AML-193 (cell line): ENCODE data around the gene CDKN2A.

Experiments used
- DNase-seq, 2 experiments: peaks; one replicate each; lab custom pipeline; 2025; lab: John Stamatoyannopoulos, UW

The CDKN2A gene

DNA sequence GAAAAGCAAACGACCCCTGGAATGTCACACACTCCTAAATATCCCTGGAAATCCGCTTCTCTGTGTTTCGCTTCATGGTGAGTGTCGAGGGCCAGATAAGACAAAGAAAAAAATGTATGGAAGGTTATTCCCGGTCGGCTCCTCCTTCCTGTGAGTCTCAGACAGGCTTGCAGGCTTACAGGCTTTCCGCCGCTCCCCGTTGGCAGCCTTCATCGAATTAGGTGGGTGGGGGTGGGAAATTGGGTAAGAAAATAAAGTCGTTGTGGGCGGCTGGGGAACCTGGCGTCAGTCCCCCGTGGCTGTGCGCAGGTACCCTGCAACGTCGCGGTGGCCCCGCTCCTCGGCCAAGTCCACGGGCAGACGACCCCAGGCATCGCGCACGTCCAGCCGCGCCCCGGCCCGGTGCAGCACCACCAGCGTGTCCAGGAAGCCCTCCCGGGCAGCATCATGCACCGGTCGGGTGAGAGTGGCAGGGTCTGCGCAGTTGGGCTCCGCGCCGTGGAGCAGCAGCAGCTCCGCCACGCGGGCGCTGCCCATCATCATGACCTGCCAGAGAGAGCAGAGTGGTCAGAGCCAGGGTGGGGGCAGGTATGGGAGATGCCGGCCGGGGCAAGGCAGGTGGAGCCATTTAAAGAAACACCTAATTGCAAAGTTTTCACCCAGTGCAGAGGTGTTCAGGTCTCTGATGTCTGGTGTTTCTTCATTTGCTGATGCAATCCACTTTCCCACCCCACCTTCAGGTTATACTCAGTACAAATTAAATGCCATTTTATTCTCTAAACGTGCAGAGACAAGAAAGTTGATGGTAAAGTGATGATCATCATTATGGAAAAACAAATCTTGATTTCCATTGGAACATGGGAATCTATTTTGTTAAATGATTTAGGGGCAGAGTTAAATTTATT, 11.8 kb upstream of the CDKN2A start:
- no peak for DNase-seq

DNA sequence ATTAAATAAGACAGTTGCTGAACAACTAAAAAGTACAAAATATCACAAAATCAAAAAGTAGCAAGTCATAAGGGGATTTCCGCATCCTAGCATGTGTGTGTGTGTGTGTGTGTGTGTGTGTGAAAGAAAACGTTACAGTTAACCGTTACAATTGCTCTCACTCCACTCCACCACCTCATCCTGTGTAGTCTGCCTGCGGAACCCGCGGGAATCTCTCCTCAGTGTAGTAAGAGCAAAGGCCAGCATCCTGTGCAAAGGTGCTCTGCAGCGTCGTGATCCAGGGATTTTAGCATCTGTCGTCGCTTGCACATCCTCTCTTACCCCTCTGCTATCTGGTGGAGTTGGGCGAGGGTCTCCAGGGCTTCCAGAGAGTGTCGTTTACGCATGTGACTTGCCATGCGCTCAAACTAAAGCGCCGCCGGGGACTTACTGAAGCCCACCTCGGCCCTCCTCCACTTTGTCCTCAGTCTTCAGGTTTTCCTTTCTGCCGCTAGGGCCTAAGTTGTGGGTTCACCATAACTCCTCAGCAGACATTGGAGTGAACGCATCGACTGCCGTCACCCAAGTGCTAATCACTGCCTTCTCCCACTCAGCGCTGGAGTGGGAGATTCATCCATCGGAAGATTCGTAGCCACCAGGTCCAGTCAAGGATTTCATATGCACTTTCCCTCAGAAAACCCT, 11.0 kb upstream of the CDKN2A start:
- DNase-seq, result no peak

DNA sequence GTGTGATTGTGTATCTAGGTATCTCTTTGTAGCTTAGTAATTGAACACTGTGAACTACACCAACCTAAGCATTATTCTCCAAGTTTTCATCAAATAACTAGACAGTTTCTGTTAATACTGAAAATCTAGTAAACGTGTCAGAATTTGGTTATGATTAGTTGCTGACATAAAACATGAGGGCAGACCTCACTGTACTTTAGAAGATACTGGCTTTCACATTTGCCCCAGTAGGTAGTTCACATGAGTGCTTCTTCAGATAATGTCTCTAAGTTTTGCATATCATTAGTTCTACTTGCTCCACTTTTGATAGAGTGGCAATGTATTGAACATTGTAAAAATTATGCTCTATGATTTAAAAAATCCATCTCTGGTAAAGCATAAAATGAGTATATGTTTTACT, 7.8 kb upstream of the CDKN2A start:
- no peak for DNase-seq

DNA sequence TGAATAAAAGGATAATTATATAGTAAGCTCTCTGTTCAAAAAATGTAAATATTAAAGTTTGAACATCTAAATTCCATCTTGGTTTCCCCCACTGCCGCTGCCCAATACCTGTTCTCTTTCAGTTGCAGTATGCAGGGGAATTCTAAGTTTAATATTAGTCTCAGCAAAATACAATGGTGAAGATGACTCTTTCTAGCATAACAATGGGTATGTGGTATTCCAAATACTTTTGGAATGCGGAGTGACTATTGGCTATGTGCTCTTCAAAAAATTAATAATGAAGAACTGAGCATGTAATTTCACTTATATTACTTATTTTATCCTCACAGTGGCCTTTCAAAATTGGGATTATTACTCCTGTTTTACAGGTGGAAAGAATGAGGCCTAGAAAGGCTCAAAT, 3.8 kb upstream of the CDKN2A start:
- no peak for DNase-seq

DNA sequence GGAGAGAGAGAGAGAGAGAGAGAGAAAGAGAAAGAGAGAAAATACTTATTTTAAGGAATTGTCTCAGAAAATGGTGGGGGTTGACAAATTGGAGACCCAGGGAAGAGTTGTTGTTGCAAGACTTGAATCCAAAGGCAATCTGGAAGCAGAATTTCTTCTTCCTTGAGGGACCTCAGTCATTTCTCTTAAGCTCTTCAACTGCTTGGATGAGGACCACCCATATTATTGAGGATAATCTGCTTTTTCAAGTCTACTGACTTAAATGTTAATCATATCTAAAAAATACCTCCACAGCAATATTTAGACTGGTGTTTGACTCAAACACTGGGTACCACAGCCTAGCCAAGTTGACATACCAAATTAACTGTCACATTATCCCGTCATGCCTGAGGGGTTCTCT, 3.3 kb upstream of the CDKN2A start:
- no peak for DNase-seq

DNA sequence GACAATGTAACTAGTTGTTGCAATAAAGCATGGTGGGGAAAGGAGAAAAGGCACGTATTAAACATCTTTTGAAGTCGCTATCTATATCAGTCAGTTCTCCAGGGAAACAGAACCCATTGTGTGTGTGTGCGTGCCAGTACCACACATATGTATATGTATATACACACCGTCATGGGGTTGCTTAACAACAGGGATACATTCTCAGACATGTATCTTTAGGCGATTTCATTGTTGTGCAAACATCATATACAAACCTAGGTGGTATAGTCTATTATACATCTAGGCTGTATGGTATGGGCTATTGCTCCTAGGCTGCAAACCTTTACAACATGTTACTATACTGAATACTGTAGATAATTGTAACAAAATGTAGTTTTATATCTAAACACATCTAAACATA, 2.7 kb upstream of the CDKN2A start:
- DNase-seq, result no peak

DNA sequence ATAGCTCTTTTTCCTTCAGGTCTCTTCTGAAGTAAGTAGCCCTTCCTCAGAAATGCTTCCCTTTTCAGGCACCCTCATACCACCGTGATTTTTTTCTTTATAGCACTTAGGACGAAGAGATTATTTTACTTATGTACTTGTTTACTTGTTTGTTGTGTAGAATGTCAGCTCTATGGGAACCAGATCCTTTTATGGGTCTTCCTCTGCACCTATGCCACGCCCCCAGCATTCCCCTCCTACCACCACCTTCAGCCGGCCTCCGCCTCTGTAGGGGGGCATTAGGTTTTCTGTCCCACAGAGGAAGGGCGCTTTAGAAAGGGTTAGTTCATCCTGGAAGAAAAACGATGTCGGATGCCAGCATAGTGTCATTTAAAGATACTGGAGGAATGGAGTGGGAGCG, 2.2 kb upstream of the CDKN2A start:
- no peak for DNase-seq

DNA sequence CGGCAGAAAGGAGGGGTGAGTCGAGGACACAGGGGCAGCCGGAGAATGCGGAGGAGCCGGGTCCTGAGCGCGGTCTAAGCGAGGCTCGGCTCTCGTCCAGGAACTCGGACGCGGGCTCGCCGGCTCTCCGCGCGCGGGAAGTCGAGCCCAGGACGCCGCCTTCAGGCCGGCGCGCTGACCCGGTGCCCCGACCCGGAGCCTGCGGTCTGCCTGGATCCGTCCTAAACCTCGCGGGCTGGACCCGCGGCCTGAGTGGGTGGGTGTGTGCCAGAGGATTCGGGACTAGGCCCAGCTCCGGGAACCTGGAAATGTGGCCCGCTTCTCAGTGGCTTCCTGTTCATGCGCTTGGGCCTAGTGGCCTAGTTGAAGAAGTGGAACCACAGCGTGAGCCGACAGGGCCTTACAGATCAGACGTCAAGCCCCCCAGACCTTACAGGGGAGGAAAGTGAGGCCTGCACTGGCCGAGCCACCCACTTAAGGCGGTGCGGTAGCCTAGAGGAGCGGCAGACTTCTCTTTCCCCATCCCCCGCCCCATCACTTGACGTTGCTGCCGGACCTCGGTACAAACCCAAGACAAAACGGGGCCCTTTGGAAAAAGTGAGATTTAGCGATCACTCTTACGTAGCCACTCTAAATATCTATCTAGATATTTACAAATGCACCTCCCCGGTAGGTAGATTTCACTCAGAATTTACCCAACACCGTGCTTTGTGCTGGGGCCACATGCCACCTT, 1.6 kb upstream of the CDKN2A start:
- DNase-seq, result no peak

DNA sequence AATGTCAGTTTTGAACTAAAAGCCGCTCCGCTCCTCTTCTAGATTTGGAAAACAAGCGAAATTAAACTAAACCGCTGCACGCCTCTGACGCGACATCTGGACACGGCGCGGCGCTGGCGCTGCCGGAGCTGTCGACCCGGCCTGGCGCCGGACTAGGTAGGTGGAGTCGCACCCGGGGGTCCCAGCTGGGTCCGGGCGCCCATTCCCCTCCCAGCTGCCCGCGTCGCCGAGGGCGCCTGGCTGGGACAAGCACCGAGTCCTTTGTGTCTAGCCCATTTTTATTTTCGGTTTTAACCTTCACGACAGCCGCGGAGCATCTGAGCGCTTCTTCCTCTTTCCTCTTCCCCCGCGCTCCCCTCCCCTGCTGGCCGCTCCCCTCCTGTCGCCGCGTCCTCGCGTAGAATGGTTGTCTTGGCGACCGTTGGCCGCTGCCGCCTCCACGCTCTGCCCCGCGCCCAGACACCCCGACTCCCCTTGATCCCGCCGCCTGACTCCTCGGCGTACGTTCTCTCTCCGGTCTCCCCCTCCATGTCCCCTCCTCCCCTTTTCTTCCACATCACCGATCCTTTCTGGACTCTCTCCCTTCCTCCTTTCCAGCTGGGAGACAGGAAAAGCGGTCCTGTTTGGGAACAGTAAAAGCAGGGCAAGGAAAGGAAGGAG, 944 bp upstream of the CDKN2A start:
- peak; percentile 85 for DNase-seq

DNA sequence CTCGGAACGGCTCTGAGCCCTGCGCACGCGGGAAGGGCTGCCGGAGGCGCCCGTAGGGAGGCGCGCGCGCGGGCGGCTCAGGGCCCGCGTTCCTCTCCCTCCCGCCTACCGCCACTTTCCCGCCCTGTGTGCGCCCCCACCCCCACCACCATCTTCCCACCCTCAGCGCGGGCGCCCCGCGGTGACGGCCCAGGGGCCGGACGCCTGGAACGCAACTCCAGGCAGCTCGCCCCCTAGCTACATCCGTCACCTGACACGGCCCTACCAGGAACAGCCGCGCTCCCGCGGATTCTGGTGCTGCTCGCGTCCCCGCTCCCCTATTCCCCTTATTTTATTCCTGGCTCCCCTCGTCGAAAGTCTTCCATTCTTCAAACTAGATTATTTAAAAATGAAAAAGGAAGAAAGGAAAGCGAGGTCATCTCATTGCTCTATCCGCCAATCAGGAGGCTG, 389 bp upstream of the CDKN2A start, which contains the start of gene CDKN2B-AS1:
TSS of gene CDKN2B-AS1 (plus strand) at position 236 of the 450 bp plus-strand sequence.
- DNase-seq, result peak; percentile 72 to 76

DNA sequence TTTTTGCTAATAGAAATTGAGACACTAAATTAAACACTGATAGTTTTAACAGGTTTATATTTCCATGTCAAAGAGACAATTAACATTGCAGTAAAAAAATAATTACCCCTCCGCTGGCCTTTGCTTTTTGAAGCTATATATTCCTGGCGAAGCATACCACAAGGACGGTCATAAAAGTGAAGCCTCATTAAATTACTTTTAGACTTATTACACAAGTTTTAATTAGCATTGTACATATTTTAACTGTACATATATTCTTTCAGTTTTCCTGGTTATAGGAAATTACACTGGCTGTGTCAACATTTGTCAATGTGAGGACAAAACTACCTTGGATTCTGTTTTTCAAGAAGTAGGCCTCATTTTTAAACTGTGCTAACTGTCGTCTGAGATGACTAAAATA, 1.2 kb downstream of the CDKN2A start:
- no peak for DNase-seq

DNA sequence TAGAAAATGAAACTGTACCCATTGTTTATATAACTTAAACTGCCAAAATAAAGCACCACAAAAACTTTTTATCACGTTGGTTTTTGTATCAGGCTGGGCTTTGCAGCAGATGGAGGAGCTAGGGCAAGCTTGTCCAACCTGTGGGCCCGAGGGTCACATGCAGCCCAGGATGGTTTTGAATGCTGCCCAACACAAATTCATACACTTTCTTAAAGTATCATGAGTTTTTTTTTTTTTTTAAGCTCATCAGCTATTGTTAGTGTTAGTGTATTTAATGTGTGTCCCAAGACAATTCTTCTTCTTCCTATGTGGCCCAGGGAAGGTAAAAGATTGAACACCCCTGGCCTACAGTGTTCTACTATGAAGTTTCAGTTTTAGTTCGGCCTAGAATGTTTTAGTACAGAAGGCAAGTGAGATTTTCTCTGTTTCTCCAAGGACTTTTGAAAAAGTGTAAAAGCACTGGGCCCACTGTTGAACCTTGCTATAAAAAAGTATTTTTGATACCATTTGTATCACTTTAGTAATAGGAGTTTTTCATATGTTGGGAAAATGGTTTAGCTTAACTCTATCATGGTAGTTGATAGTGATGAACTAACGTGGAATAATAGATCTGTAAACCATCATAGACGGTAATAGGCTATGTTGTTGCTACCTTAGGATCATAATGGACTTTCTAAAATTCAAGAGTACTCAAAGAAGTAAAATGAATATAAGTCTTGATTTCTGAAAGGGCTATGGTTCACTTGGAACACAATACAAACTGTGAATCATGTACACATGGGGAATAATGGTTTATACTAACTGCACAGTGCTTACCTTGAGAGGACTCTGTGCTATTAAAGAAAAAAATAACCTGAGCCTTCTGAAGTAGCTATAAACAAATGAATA, 2.9 kb downstream of the CDKN2A start:
- peak in 1 of 2 experiments; percentile 21 for DNase-seq

DNA sequence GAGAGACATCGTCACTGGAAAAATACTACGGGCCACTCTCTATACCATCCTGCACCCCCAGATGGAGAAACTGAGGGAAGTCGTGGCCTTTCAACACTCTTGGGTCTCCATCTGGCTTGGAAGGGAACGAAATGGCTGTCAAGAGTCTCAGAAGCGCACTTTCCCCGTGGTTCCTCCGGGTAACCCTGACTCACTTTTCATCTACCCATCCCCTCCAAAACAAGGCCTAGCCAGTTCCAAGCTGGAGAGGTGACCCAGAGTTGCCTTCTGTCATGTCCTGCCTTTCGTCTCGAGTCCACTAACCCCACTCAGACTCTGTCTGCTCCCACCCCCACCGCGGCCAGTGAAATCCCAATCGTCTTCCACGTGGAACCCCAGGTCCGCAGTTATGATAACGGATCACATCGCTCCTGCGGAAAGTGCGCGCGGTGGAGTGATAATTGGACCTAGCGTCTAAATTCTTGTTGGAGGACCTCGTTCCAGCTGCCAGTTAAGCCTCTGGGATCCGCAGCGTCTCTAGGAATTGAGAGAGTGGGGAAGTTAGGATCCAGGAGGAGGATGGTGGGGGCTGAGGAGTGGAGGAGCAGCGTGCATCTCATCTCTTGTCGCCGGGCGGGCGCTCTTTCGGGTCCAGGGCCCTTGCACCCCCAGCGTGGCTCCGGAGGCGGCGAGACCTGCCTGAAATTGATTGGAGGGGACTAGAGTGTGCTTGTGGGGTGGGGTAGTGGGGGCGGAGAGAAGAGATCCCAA, 4.6 kb downstream of the CDKN2A start:
- no peak for DNase-seq

DNA sequence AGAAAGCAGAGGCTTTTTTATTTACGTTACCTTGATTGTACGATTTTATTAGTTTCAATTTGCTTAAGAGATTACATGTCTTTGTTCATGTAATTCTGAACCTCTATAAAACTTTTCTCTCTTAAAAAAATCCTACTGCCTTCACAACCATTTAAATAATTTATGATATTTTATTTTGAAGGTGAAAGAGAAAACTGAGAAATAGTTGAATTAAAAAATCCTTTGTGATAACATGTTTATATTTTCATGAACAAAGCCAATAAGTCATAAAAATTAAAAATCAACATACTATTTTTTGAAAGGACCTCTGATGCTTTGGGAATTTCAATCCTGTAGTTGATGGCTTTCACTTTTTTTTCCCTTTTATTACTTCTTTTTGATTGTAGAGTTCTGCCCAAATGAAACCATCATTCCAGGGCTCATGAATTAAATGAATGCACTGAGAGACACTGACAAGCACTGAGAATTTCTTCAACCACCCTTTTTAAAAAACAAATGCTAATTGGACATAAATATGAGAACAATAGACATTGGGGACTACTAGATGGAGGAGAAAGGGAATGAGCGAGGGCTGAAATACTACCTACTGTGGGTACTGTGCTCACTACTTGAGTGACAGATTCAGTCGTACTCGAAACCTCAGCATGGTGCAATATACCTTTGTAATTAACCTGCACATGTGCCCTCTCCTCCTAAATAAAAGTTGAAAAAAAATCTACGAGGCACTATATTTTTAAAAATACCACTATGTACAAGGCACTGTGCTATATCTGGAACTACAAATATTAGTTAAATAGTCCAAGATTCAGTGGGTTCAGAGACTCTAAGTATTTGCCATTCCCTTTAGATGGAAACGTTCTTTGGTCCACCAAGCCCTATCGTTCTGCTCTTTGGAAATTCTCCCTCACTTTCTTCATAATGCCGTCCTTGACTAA, 5.9 kb downstream of the CDKN2A start:
- DNase-seq, result no peak

DNA sequence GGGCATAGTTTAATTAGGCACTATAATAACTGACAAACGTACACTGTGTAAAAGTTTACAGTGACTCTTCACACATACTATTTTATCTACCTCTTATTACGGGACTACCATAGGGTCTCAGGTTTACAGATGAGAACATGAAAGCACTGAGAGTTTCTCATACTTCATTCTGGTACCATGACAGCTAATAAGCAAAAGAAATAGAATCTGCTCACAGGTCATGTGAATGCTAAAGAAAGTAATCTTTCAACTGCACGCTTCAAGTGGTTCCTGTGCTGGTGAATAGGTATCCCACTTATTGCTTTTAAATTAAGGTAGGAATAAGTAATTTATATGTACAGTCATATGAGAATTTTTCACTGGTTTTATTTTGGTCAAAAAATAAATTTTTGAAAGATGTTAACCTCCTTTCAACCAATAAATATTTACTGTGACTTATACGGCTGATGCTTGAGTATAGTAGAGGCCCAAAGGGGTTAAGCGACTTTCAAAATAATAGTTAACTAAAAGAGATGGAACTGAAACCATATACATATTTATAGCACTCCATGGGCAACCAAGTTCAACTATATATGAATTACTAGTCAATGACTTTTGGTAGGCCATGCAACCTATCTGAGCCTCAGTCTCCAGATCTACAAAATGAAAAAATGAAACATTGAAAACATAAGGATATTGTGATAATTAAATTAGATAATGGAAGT, 8.1 kb downstream of the CDKN2A start:
- DNase-seq, result no peak

DNA sequence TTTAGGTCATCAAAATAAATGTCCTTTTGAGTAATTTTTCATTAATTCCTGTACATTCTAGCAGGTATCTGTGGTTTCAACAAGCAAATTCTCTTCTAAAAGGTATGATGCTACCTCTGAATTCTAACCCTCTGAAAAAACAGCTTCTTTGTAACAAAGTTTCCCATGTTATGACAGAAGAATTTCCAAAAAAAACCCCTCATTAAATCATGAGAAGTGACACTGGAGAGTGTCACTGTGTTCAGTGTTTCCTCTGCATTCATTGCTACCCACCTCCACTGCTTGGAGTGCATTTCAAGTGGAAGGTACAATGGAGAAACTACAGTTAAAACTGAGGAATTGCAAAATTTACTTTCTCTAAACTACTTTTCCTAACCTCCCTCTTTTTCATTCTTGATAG, 10.1 kb downstream of the CDKN2A start:
- DNase-seq, result no peak

DNA sequence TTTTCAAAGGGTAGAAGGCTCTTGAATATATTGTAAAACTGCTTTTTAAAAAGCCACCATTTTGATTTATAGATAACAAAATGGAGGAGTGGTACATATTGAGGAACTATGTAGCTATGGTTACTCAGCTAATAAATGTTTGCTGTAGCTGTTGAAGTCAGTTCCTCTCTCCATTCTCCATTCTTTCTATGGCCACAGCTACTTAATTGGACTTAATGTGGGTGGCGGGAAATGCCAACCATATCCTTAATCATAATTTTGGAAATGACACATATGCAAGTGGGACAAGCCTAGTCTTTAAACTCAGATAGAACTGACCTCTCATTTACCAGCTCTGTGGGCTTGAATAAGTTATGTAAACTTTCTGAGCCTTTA, 10.6 kb downstream of the CDKN2A start:
- peak; percentile 87 to 91 for DNase-seq

DNA sequence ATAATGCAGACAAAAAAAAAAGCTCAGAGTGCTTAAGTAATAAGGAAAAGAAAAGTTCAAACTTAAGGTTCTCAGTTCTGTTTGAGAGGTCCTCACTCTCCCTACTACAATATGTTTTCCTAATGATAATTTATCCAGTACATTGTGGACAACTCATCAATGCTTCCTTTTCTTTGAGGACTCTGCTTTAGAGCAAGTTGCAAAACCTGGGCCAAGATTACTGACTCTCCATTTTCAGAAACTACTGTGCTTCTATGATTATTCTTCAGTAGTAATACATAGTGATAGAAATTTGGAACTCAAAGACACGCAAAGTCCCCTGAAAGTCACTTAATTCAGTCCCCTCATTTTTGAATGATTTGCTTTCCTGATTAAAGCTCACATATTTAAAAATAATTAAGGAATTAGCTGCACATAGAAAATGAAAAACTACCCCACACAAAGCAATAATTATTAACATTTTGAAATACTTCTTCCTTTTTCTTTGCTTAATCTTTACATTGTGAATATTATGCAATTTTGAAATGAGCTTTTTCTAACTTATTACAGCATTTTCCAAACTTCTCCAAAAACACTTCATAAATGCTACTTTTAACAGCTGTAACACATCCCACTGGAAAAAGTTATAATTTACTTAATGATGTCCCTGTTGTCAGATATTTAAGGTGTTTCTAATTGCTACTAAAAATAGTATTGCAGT, 11.2 kb downstream of the CDKN2A start:
- DNase-seq, result peak; percentile 79 to 82
